Neutrophil (primary cell): ENCODE data around the gene ARRDC2.

ENCODE experiments used
- H3K27ac ChIP-seq: fragments of 200-600 bp; sonication (generic); 2 replicates; pipeline ENCODE4 v1.5.1; 2016; ENCODE audit warnings: mild to moderate bottlenecking, moderate library complexity
- H3K27me3 ChIP-seq: fragments of 200-600 bp; sonication (generic); 2 replicates; pipeline ENCODE4 v1.6.0; 2016; ENCODE audit warnings: mild to moderate bottlenecking
- H3K36me3 ChIP-seq: fragments of 200-600 bp; sonication (generic); 2 replicates; pipeline ENCODE4 v1.5.1; 2017
- H3K4me1 ChIP-seq, 2 experiments: fragments of 200-600 bp in 1 of 2; sonication (generic) in 1 of 2; 1 replicate in 1 of 2; 2 replicates in 1 of 2; pipeline versions ENCODE4 v1.5.1 to v1.6.1; 2013 to 2016; ENCODE audit warnings: low read depth in 1 of 2, low read length in 1 of 2, mild to moderate bottlenecking in 1 of 2, moderate library complexity in 1 of 2; ENCODE audit not compliant: control insufficient read depth in 1 of 2, insufficient read depth in 1 of 2
- H3K4me3 ChIP-seq, 2 experiments: fragments of 200-600 bp in 1 of 2; sonication (generic) in 1 of 2; 1 replicate in 1 of 2; 2 replicates in 1 of 2; pipeline ENCODE4 v1.5.1; 2013 to 2016; ENCODE audit warnings: low read depth in 1 of 2, low read length in 1 of 2, mild to moderate bottlenecking in 1 of 2, moderate library complexity in 1 of 2
- H3K9me3 ChIP-seq: fragments of 200-600 bp; sonication (generic); 2 replicates; pipeline ENCODE4 v1.5.1; 2016
- CTCF ChIP-seq: fragments of 200-600 bp; sonication (generic); IDR thresholded peaks from 2 replicates; pipeline ENCODE4 v1.5.1; 2016; ENCODE audit warnings: antibody characterized with exemption

Gene ARRDC2

GRCh38 chr19:18051887-18052286 lies 43.9 kb downstream of the ARRDC2 start:
- Histone ChIP-seq H3K9me3 (no peaks in the 10 kb centered on the region), H3K36me3 (no peaks in the 10 kb centered on the region)
- no peak for TF ChIP-seq CTCF

GRCh38 chr19:18053576-18054219 lies 45.7 kb downstream of the ARRDC2 start:
- Histone ChIP-seq H3K9me3 (no peaks in the 10 kb centered on the region), H3K4me1 (peaks cover 10 to 11% of the 10 kb centered on the region in 2 experiments), H3K27ac (no peak overlapping the region), H3K4me3 (no peak overlapping the region), H3K36me3 (no peaks in the 10 kb centered on the region), H3K27me3 (peaks cover 33% of the 10 kb centered on the region)
- no peak for TF ChIP-seq CTCF

More at GRCh38 chr19:18051887-18052286, 43.9 kb downstream of the ARRDC2 start:
- H3K27me3 ChIP-seq, result peaks cover 33% of the 10 kb centered on the region
- H3K27ac ChIP-seq, result no peak overlapping the region
- H3K4me3 ChIP-seq, result no peak overlapping the region
- H3K4me1 ChIP-seq, result no peaks in the 10 kb centered on the region

- H3K27ac ChIP-seq, result no peak overlapping the region
- no peak for TF ChIP-seq CTCF
- no peak overlapping the region for H3K4me3 ChIP-seq
- no peaks in the 10 kb centered on the region for H3K36me3 ChIP-seq
- no peaks in the 10 kb centered on the region for H3K9me3 ChIP-seq
- H3K4me1 ChIP-seq, result peaks cover 10 to 12% of the 10 kb centered on the region in 2 experiments
- H3K27me3 ChIP-seq, result peaks cover 28% of the 10 kb centered on the region
Measured at GRCh38 chr19:18055967-18056366, 48.0 kb downstream of the ARRDC2 start.

GRCh38 chr19:18057557-18057956 lies 49.6 kb downstream of the ARRDC2 start:
- no peak for TF ChIP-seq CTCF
- Histone ChIP-seq H3K27ac (peak overlapping the region; percentile 29), H3K4me3 (no peak overlapping the region), H3K27me3 (peaks cover 15% of the 10 kb centered on the region), H3K9me3 (no peaks in the 10 kb centered on the region), H3K36me3 (no peaks in the 10 kb centered on the region), H3K4me1 (peaks cover 10 to 12% of the 10 kb centered on the region in 2 experiments)

- Histone ChIP-seq H3K27ac (peak overlapping the region; percentile 62), H3K36me3 (no peaks in the 10 kb centered on the region), H3K9me3 (no peaks in the 10 kb centered on the region), H3K4me1 (peaks cover 10 to 12% of the 10 kb centered on the region in 2 experiments), H3K27me3 (peaks cover 7% of the 10 kb centered on the region), H3K4me3 (peak overlapping the region; percentile 61 to 67)
- TF ChIP-seq CTCF, result peak; percentile 93
Measured at GRCh38 chr19:18058208-18059009, 50.4 kb downstream of the ARRDC2 start.
